ENCODE measurements around the gene CXCL10. TPM values are rescaled to one million over a fixed set of nuclear protein-coding genes. Genes with fewer than 3 reads are reported as not detected.

CXCL10 gene
- polyA plus RNA-seq, 2 donors: 0.73 to 0.77 TPM

DNA sequence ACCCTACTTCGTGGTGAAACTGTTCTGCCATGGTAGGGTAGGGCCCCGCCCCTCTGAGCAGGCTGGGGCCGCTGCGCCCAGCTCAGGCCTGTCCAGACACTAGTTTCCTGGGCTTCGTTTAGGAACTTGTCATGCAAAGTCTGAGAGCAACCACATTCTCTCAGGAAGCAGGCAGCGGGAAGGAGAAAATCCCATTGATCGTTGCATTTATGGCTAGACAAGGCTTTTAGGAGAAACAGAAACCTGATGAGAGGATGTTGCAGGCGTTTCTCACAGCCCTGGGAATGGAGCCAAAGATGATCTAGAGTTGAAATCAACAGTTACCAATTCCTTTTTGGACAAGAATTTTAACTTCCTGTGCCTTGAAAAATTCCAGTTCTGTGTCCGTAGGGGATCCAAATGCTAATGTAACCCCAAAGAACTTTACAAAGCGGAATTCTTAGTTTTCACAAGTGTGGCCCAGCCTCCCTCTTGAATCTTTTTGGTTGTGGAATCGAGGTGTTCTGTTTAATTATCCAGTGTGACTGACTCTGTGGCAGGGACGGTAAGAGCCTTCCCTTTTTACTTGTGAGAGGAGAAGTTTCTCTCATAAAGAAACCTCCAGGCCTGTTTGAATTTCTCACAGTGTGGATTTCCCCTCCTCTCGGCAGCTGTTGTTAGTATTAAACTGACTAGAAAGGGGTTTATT, 11.5 kb downstream of the CXCL10 start:
- Histone ChIP-seq H3K4me3 (ENCODE audit: low read depth in 1 of 2, low read length in 2 of 2) (peak overlapping the region in 1 of 2 donors; percentile 14), H3K4me1 (ENCODE audit: control insufficient read depth in 2 of 2, insufficient read depth in 2 of 2, low read length in 1 of 2) (no peaks in the 10 kb centered on the region), H3K27me3 (ENCODE audit: control insufficient read depth in 1 of 2, insufficient read depth in 2 of 2, low read length in 2 of 2) (no peaks in the 10 kb centered on the region), H3K9me3 (ENCODE audit: control insufficient read depth in 2 of 2, insufficient read depth in 1 of 2, low read depth in 1 of 2, low read length in 1 of 2) (no peaks in the 10 kb centered on the region), H3K27ac (ENCODE audit: low read depth in 2 of 2, low read length in 1 of 2) (peak overlapping the region in 1 of 2 donors; percentile 15), H3K36me3 (ENCODE audit: control insufficient read depth in 2 of 2, insufficient read depth in 2 of 2, low read length in 1 of 2) (no peaks in the 10 kb centered on the region)
- WGBS, 2 donors: 23 to 41% methylated on average over 13 of the region's 13 CpGs

DNA sequence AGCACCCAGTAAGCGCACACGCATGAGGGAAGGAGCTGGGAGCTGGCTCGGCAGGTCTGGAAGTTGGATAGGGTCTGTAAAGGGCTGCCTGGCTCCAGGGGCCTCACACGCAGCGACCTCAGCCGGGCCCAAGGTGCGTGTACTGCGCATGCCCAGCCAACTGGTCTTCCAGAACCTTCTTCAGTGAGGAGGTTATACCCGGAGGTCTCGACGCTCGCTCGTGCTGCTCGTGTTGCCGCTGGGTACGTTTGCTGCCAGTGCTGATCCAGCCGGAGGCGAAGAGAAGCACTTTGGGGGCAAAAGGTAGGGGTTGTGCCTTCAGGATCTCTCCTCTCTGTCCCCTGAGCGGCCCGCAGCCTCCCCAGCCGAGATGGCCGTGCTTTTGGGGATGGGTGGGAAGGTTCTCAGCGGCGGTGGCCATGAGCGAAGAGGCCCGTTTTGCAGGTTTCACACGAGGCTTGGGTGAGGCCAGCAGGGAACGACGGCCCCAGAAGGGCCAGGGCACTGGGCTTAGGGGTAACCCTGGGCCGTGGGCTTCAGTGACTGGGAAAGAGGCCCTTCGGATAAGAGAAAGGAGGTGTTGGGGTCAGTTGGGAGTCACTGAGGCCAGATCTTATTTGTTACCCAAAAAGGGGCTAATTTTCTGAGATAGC, 12.2 kb downstream of the CXCL10 start:
- no peak overlapping the region for H3K4me3 ChIP-seq (ENCODE audit: low read depth in 1 of 2, low read length in 2 of 2)
- no peaks in the 10 kb centered on the region for H3K9me3 ChIP-seq (ENCODE audit: control insufficient read depth in 2 of 2, insufficient read depth in 1 of 2, low read depth in 1 of 2, low read length in 1 of 2)
- H3K4me1 ChIP-seq (ENCODE audit: control insufficient read depth in 2 of 2, insufficient read depth in 2 of 2, low read length in 1 of 2): no peaks in the 10 kb centered on the region
- H3K27ac ChIP-seq (ENCODE audit: low read depth in 2 of 2, low read length in 1 of 2): no peak overlapping the region
- H3K27me3 ChIP-seq (ENCODE audit: control insufficient read depth in 1 of 2, insufficient read depth in 2 of 2, low read length in 2 of 2): no peaks in the 10 kb centered on the region
- H3K36me3 ChIP-seq (ENCODE audit: control insufficient read depth in 2 of 2, insufficient read depth in 2 of 2, low read length in 1 of 2): no peaks in the 10 kb centered on the region
- WGBS, 2 donors: 95 to 97% methylated on average over 31 of the region's 31 CpGs

DNA sequence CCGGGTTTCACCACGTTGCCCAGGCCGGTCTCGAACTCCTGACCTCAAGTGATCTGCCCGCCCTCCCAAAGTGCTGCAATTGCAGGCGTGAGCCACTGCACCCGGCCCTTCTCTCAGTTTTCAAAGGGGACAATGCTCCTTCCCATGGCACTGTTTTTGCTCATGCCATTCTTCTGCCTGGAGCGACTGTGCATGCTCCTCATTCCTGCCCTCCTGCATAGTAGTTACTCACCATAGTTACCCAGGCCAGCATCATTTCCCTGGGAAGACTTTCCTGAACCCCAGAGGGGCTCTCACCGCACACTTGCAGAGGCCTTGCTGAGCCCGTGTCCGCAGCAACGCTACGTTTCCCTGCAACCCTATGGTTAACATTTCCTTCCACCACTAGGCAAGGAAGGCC, 12.7 kb downstream of the CXCL10 start:
- Histone ChIP-seq H3K27ac (ENCODE audit: low read depth in 2 of 2, low read length in 1 of 2) (no peak overlapping the region), H3K4me1 (ENCODE audit: control insufficient read depth in 2 of 2, insufficient read depth in 2 of 2, low read length in 1 of 2) (no peaks in the 10 kb centered on the region), H3K27me3 (ENCODE audit: control insufficient read depth in 1 of 2, insufficient read depth in 2 of 2, low read length in 2 of 2) (no peaks in the 10 kb centered on the region), H3K36me3 (ENCODE audit: control insufficient read depth in 2 of 2, insufficient read depth in 2 of 2, low read length in 1 of 2) (no peaks in the 10 kb centered on the region), H3K9me3 (ENCODE audit: control insufficient read depth in 2 of 2, insufficient read depth in 1 of 2, low read depth in 1 of 2, low read length in 1 of 2) (no peaks in the 10 kb centered on the region), H3K4me3 (ENCODE audit: low read depth in 1 of 2, low read length in 2 of 2) (no peak overlapping the region)
- 95 to 97% methylated on average over 13 of the region's 13 CpGs for WGBS, 2 donors

DNA sequence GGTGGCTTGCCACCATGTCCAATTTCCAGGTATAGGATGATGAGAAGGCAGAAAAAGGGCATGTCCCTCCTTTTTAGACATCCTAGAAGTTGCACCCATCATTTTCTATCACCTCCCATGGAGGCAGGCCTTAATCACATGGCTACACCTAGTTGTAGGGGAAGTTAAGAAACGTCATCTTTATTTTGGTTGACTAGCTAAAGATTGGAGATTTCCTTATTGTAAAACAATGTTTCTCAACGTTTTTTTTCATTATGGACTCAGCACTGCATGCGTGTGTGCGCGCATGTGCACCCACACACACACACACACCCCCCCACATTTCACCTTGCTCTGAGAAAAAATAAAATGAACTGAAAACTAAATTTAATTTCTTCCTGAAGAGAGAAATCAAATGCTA, 14.0 kb downstream of the CXCL10 start:
- no peak overlapping the region for H3K4me3 ChIP-seq (ENCODE audit: low read depth in 1 of 2, low read length in 2 of 2)
- no peaks in the 10 kb centered on the region for H3K4me1 ChIP-seq (ENCODE audit: control insufficient read depth in 2 of 2, insufficient read depth in 2 of 2, low read length in 1 of 2)
- H3K36me3 ChIP-seq (ENCODE audit: control insufficient read depth in 2 of 2, insufficient read depth in 2 of 2, low read length in 1 of 2): no peaks in the 10 kb centered on the region
- no peaks in the 10 kb centered on the region for H3K9me3 ChIP-seq (ENCODE audit: control insufficient read depth in 2 of 2, insufficient read depth in 1 of 2, low read depth in 1 of 2, low read length in 1 of 2)
- 83 to 88% methylated on average over 5 of the region's 5 CpGs for WGBS, 2 donors
- no peaks in the 10 kb centered on the region for H3K27me3 ChIP-seq (ENCODE audit: control insufficient read depth in 1 of 2, insufficient read depth in 2 of 2, low read length in 2 of 2)
- H3K27ac ChIP-seq (ENCODE audit: low read depth in 2 of 2, low read length in 1 of 2): no peak overlapping the region

DNA sequence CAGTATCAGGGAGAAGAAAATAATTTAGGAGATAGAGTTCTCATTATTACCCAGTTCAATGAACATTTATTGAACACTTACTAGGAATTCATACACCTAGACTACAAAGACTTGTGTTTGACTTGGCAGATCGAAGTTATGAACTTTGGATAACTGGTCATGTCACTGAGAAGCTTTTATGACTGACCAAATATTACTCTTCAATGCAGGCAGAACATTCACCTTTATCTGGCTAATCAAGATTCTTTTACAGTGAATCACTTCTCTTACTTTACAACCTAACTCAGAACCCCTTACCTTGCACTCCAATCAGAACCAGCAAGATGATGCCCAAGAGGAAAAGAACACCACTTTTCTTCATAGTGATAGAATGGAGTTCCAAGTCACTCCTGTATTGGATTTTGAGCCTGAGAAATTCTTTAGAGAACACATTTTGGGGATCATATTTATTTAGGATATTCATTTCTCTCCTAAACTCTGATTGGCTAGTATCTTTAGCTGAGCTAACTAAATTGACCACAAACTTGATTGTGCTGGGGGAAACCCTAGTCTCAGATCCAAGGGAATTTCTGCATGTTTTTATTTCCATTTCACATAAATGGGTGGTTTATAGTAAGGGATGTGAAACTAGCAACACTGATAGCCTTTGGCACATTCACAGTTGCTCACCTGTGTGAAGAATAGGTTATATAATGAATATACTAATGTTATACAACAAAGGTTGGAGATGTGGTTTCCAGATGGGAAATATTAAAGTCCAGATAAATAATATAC, 16.0 kb downstream of the CXCL10 start, which contains the start of gene CXCL9:
Gene CXCL9 (minus strand): TSS at position 421 of the 774 bp plus-strand sequence. CDS start 60 bp downstream, at position 361.
- no peak within 1 kb of the TSS for H3K4me3 ChIP-seq (ENCODE audit: low read depth in 1 of 2, low read length in 2 of 2)
- no peaks in the 10 kb centered on the region for H3K9me3 ChIP-seq (ENCODE audit: control insufficient read depth in 2 of 2, insufficient read depth in 1 of 2, low read depth in 1 of 2, low read length in 1 of 2)
- WGBS, 2 donors: 37 to 50% methylated on average over 1 of the region's 1 CpG

DNA sequence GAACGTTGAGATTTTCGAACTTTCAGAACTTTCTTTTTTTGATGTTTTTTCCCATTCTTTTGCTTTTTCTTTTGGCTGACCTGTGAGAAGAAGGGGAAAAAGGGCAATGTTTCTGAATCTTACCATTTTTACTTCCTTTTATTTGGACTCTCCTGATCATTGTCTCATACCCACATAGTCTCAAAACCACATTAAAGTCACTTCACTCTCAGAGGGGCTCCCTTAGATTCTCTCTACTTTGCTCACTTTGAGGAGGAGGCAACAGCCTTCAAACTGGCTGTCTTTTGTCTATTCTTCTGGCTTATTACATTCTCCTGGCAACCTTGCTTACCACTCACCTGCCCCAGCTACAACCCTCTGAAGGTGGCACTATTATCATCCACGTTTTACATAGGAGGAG, 19.7 kb downstream of the CXCL10 start:
- 81 to 89% methylated on average over 3 of the region's 3 CpGs for WGBS, 2 donors
- Histone ChIP-seq H3K27me3 (ENCODE audit: control insufficient read depth in 1 of 2, insufficient read depth in 2 of 2, low read length in 2 of 2) (no peaks in the 10 kb centered on the region), H3K4me1 (ENCODE audit: control insufficient read depth in 2 of 2, insufficient read depth in 2 of 2, low read length in 1 of 2) (no peaks in the 10 kb centered on the region), H3K27ac (ENCODE audit: low read depth in 2 of 2, low read length in 1 of 2) (no peak overlapping the region), H3K4me3 (ENCODE audit: low read depth in 1 of 2, low read length in 2 of 2) (no peak overlapping the region), H3K9me3 (ENCODE audit: control insufficient read depth in 2 of 2, insufficient read depth in 1 of 2, low read depth in 1 of 2, low read length in 1 of 2) (no peaks in the 10 kb centered on the region), H3K36me3 (ENCODE audit: control insufficient read depth in 2 of 2, insufficient read depth in 2 of 2, low read length in 1 of 2) (no peaks in the 10 kb centered on the region)

More for the DNA sequence above, 16.0 kb downstream of the CXCL10 start, which contains the start of gene CXCL9:
- no peaks in the 10 kb centered on the region for H3K4me1 ChIP-seq (ENCODE audit: control insufficient read depth in 2 of 2, insufficient read depth in 2 of 2, low read length in 1 of 2)
- no peaks in the 10 kb centered on the region for H3K36me3 ChIP-seq (ENCODE audit: control insufficient read depth in 2 of 2, insufficient read depth in 2 of 2, low read length in 1 of 2)
- no peak within 1 kb of the TSS for H3K27ac ChIP-seq (ENCODE audit: low read depth in 2 of 2, low read length in 1 of 2)
- H3K27me3 ChIP-seq (ENCODE audit: control insufficient read depth in 1 of 2, insufficient read depth in 2 of 2, low read length in 2 of 2): no peaks in the 10 kb centered on the region

DNA sequence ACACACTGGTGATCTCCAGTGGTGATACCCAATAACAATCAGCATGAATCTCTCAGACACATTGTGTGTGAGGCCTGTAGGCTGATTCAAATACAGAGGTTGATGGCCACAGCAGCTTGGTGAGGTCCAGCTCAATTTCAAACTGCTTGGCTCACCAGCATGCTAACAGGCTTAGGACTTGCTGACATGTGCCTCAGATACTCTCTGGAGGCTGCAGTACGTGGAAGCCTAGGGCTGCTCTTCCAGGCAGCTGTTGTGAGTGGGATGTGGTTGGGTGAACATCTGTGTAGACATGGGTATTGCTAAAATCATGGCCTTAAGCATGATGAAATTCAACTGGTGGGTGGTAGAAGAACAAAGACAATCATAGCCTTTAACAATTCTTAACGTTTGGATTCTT, 20.3 kb downstream of the CXCL10 start:
- WGBS, 2 donors: 53 to 74% methylated on average over 2 of the region's 2 CpGs
- H3K4me1 ChIP-seq (ENCODE audit: control insufficient read depth in 2 of 2, insufficient read depth in 2 of 2, low read length in 1 of 2): no peaks in the 10 kb centered on the region
- H3K36me3 ChIP-seq (ENCODE audit: control insufficient read depth in 2 of 2, insufficient read depth in 2 of 2, low read length in 1 of 2): no peaks in the 10 kb centered on the region
- no peaks in the 10 kb centered on the region for H3K9me3 ChIP-seq (ENCODE audit: control insufficient read depth in 2 of 2, insufficient read depth in 1 of 2, low read depth in 1 of 2, low read length in 1 of 2)
- H3K27me3 ChIP-seq (ENCODE audit: control insufficient read depth in 1 of 2, insufficient read depth in 2 of 2, low read length in 2 of 2): no peaks in the 10 kb centered on the region
- H3K27ac ChIP-seq (ENCODE audit: low read depth in 2 of 2, low read length in 1 of 2): no peak overlapping the region
- H3K4me3 ChIP-seq (ENCODE audit: low read depth in 1 of 2, low read length in 2 of 2): no peak overlapping the region

DNA sequence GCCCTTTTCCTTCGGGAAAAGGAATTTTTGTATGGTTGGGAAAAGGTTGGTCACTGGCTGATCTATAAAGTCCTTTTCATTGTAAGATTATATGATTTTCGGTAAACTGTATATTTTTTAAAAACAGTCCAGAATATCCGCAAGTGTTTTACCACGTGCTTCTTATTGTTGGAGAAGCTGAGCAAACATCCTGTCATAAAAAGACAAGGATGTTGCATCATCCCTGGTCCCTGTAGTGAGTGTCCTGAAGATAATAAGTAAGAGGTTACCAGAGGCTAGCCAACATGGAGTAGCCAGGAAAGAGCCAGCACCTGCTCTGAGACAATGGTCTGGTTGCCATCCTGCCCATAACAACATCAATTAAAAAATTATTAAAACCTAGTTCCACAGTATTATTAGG, 21.1 kb downstream of the CXCL10 start:
- Histone ChIP-seq H3K4me1 (ENCODE audit: control insufficient read depth in 2 of 2, insufficient read depth in 2 of 2, low read length in 1 of 2) (no peaks in the 10 kb centered on the region), H3K27ac (ENCODE audit: low read depth in 2 of 2, low read length in 1 of 2) (no peak overlapping the region), H3K27me3 (ENCODE audit: control insufficient read depth in 1 of 2, insufficient read depth in 2 of 2, low read length in 2 of 2) (no peaks in the 10 kb centered on the region), H3K36me3 (ENCODE audit: control insufficient read depth in 2 of 2, insufficient read depth in 2 of 2, low read length in 1 of 2) (no peaks in the 10 kb centered on the region), H3K4me3 (ENCODE audit: low read depth in 1 of 2, low read length in 2 of 2) (no peak overlapping the region), H3K9me3 (ENCODE audit: control insufficient read depth in 2 of 2, insufficient read depth in 1 of 2, low read depth in 1 of 2, low read length in 1 of 2) (no peaks in the 10 kb centered on the region)
- WGBS, 2 donors: 78 to 85% methylated on average over 4 of the region's 4 CpGs

DNA sequence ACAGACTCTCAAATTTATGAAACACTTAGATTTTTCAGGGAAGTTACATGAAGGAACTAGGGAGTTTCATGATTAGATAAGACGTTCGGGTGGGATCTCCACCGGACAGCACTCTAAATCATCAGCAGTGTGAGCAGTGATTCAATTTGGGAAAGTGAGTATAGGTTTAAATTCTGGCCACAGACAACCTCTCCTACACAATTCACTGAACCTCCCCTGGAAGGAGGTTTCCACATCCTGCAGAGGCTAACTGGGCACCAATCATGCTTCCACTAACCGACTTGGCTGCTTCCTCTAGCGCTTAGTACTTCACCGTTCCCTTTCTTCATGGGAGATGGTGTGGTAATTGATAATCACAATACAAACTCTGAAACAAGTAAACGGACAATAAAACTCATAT, 21.6 kb downstream of the CXCL10 start:
- 88 to 90% methylated on average over 7 of the region's 7 CpGs for WGBS, 2 donors
- Histone ChIP-seq H3K27me3 (ENCODE audit: control insufficient read depth in 1 of 2, insufficient read depth in 2 of 2, low read length in 2 of 2) (no peaks in the 10 kb centered on the region), H3K4me1 (ENCODE audit: control insufficient read depth in 2 of 2, insufficient read depth in 2 of 2, low read length in 1 of 2) (no peaks in the 10 kb centered on the region), H3K36me3 (ENCODE audit: control insufficient read depth in 2 of 2, insufficient read depth in 2 of 2, low read length in 1 of 2) (no peaks in the 10 kb centered on the region), H3K4me3 (ENCODE audit: low read depth in 1 of 2, low read length in 2 of 2) (no peak overlapping the region), H3K27ac (ENCODE audit: low read depth in 2 of 2, low read length in 1 of 2) (no peak overlapping the region), H3K9me3 (ENCODE audit: control insufficient read depth in 2 of 2, insufficient read depth in 1 of 2, low read depth in 1 of 2, low read length in 1 of 2) (no peaks in the 10 kb centered on the region)
